ENCODE results near the gene NBPF1. TPM values are rescaled to one million over a fixed set of nuclear protein-coding genes. Genes with fewer than 3 reads are reported as not detected.
A peak's percentile ranks its signal among the peaks of the same experiment; 100 is the strongest.
"Not testable (repeated sequence)": the region's sequence is repeated elsewhere in the genome, so short reads cannot be mapped to it uniquely, and the experiment has no call there.

Gene NBPF1
- total RNA-seq, 1 experiment from 2014 or later: 27.7 TPM

DNA sequence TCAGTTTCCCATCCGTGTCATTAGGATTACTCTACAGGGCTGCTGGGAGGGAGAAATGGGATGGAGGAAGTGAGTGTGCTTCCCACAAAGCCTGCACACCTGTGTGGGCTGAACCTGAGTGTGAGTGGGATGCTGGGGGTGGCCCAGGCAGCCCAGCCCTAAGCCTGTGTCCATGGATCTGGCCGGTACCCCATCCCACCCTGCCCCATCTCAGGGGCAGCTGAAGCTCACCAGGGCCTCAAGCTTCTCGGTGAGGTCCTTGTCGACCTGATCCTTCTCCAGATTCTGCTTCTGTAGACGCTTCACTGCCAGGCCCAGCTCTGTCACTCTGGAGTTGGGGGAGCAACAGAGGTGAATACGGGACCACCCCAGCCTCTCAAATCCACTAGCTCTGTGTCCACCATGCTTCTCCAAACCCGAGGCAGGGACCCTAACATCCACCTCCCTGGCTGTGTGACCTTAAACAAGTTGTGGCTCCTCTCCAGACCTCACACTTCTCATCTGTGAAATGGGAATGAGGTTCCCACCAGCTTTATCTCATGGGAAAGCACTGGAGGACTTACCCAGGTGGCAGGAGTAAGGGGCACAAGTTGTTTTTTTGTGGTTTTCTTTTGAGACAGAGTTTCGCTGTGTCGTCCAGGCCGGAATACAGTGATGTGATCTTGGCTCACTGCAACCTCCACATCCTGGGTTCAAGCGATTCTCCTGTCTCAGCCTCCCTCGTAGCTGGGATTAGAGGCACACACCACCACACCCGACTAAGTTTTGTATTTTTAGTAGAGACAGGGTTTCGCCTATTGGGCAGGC is 18.9 kb upstream of the NBPF1 start:
- H3K79me2 ChIP-seq (ENCODE audit: insufficient read depth, low read length); H3K4me3 Mint-ChIP-seq; H2AK5ac ChIP-seq (ENCODE audit: insufficient read length, low read length); H2BK12ac ChIP-seq (ENCODE audit: insufficient read length, low read depth, low read length); H2AFZ ChIP-seq (ENCODE audit: low read length); H3K23me2 ChIP-seq (ENCODE audit: insufficient read length, low read depth, low read length, poor library complexity, severe bottlenecking); H3K56ac ChIP-seq (ENCODE audit: insufficient read length, low read depth, low read length); H2BK15ac ChIP-seq (ENCODE audit: low read depth, low read length); H3K9me3 ChIP-seq (ENCODE audit: control insufficient read depth, low read depth, low read length); H3K9me3 Mint-ChIP-seq; H3T11ph ChIP-seq (ENCODE audit: low read length); H2BK120ac ChIP-seq (ENCODE audit: low read depth, low read length, poor library complexity, severe bottlenecking); H3K4me2 ChIP-seq (ENCODE audit: insufficient read depth, insufficient read length, low read length); H3K4ac ChIP-seq (ENCODE audit: low read depth, low read length); H4K91ac ChIP-seq (ENCODE audit: insufficient read length, low read depth, low read length); H3K27me3 ChIP-seq (ENCODE audit: insufficient read depth, low read length); H3K4me1 Mint-ChIP-seq; H2BK20ac ChIP-seq (ENCODE audit: low read depth, low read length, poor library complexity, severe bottlenecking); H3K4me1 ChIP-seq (ENCODE audit: insufficient read depth, low read length); H3K23ac ChIP-seq (ENCODE audit: insufficient read length, low read depth, low read length); H3K27ac ChIP-seq (ENCODE audit: insufficient read length, low read depth, low read length); H2BK5ac ChIP-seq (ENCODE audit: insufficient read length, low read length); H3K79me1 ChIP-seq (ENCODE audit: insufficient read depth, low read depth, low read length, poor library complexity, severe bottlenecking); H3K27me3 Mint-ChIP-seq (ENCODE audit: low read depth); H3K14ac ChIP-seq (ENCODE audit: insufficient read depth, low read length); H4K8ac ChIP-seq (replicated peaks; ENCODE audit: insufficient read length, low read depth, low read length); H4K20me1 ChIP-seq (ENCODE audit: control insufficient read depth, insufficient read depth, insufficient read length); H3K18ac ChIP-seq (ENCODE audit: insufficient read length, low read depth, low read length); H4K5ac ChIP-seq (ENCODE audit: insufficient read length, low read depth, low read length); H3K9ac ChIP-seq (ENCODE audit: extremely low read depth, insufficient read length, low read length): not testable (repeated sequence)
- Mint-ChIP-seq H3K36me3 (ENCODE audit: insufficient read depth in 1 of 3, low read depth in 3 of 3) (peaks cover 36 to 70% (median 68%) of the 10 kb centered on the region in 3 experiments), H3K27ac (0 out of 7 replicates have a peak overlapping the region, but pooled peaks of 1 of the 3 experiments have one; percentile 24)
- WGBS (ENCODE audit: extremely low coverage, insufficient read length, low lambda C conversion rate): no CpG with 5 or more reads among the region's 14 CpGs
- DNase-seq: peak; percentile 35
